ENCODE data around the gene P4HB.

P4HB gene

DNA sequence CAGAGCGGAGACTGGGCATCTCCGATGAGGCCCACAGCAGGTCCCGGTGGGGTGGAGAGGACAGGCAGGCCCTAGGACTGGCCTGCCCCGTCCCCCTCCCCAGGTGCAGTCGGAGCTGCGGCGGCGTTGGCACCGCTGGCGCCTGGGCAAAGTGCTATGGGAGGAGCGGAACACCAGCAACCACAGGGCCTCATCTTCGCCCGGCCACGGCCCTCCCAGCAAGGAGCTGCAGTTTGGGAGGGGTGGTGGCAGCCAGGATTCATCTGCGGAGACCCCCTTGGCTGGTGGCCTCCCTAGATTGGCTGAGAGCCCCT is 47.0 kb downstream of the P4HB start:
- no peak for DNase-seq (ENCODE audit: extremely low read depth in 1 of 2, low read depth in 1 of 2)

DNA sequence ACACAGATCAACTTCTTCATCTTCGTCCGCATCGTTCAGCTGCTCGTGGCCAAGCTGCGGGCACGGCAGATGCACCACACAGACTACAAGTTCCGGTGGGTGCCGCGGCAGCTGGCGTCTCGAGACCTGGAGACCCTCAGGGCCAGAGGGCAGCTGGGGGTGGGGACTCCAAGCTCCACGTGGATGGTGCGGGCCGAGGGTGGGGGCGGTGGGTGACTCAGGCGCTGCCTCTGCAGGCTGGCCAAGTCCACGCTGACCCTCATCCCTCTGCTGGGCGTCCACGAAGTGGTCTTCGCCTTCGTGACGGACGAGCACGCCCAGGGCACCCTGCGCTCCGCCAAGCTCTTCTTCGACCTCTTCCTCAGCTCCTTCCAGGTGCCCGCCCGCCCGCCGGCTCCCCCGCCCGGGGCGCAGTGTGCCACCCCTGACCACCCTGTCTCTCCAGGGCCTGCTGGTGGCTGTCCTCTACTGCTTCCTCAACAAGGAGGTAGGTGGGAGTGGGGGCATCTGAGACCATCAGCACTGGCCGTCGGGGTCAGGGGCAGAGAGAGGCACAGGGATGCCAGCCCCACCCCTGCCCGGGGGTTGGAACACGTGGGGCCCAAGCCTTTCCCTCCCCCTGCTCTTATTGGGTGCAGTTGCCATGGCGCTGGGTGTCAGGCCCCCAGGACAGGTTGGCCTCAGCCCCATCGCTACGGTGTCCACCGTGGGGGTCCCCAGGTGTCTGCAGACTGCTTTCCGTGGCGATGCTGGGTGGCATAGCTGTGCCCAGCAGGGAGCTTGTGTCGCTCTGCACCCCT is 47.6 kb downstream of the P4HB start:
- DNase-seq (ENCODE audit: extremely low read depth in 1 of 2, low read depth in 1 of 2) = no peak

DNA sequence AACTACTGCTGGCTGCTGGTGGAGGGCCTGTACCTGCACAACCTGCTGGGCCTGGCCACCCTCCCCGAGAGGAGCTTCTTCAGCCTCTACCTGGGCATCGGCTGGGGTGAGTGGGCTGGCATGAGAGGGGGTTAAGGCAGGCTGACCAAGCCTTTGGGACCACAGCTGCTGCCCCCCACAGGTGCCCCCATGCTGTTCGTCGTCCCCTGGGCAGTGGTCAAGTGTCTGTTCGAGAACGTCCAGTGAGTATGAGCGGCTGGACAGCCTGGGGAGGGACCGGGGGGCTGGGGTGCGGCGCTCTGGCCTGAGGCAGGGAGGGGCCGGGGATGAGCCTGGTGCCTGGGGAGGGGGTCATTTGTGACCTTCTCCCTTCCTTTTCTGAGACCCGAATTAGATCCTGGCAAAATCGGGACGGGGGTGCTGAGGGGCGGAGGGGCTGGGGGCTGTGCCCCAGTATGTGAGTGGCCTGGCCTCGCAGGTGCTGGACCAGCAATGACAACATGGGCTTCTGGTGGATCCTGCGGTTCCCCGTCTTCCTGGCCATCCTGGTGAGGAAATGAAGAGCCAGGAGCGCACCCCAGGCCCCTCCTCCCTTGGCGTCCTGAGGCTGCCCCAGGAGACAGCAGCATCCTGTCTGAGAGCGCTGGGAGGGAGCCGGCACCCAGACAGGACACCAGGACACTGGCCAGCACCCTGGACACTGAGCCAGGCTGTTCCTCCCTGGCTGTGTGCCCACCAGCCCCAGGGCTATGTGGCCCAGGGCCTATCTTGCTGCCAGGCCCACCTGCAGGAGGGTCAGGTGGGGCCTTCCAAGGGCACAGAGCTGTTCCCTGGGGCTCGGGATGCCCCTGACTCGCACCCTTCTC is 48.4 kb downstream of the P4HB start:
- no peak for DNase-seq (ENCODE audit: extremely low read depth in 1 of 2, low read depth in 1 of 2)

DNA sequence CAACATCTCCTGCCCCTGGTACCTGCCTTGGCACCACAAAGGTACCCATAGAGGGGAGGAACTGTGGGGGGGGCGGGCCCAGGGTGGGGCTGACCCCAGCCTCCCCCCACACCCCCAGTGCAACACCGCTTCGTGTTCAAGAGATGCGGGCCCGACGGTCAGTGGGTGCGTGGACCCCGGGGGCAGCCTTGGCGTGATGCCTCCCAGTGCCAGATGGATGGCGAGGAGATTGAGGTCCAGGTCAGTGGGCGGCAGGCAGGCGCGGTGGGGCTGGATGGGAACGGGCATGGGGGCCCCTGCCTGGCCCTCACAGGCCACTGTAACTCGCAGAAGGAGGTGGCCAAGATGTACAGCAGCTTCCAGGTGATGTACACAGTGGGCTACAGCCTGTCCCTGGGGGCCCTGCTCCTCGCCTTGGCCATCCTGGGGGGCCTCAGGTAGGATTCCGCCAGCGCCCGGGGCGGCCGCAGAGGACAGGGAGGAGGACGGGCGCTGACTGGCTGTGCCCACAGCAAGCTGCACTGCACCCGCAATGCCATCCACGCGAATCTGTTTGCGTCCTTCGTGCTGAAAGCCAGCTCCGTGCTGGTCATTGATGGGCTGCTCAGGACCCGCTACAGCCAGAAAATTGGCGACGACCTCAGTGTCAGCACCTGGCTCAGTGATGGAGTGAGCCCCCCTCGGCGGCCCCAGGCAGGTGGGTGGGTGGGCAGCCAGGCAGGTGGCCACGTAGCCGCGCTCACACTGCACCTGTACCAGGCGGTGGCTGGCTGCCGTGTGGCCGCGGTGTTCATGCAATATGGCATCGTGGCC is 49.2 kb downstream of the P4HB start:
- DNase-seq (ENCODE audit: extremely low read depth in 1 of 2, low read depth in 1 of 2) = no peak

DNA sequence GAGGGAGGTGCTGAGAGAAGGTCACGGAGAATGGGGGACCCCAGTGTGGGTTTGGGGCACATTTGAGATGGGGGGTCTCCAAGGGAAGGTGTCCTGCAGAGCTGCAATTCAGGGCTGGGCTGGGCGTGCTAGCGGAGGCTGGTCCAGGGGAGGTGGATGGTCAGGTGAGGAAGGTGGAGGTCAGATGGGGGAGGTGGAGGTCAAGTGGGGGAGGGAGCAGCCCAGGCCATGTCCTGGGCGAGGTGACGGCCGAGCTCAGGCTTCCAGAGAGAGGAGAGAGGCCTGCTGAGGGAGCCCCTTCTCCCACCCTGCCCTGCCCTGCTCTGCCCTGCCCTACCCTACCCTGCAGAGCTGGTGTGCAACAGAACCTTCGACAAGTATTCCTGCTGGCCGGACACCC is 49.9 kb downstream of the P4HB start:
- DNase-seq (ENCODE audit: extremely low read depth in 1 of 2, low read depth in 1 of 2) = no peak

DNA sequence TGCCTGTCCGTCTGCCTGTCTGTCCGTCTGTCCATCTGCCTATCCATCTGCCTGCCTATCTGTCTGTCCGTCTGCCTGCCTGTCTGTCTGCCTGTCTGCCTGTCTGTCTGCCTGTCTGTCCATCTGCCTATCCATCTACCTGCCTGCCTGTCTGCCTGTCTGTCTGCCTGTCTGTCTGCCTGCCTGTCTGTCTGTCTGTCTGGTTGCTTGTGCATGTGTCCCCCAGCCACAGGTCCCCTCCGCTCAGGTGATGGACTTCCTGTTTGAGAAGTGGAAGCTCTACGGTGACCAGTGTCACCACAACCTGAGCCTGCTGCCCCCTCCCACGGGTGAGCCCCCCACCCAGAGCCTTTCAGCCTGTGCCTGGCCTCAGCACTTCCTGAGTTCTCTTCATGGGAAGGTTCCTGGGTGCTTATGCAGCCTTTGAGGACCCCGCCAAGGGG is 50.8 kb downstream of the P4HB start:
- DNase-seq (ENCODE audit: extremely low read depth in 1 of 2, low read depth in 1 of 2) = no peak

DNA sequence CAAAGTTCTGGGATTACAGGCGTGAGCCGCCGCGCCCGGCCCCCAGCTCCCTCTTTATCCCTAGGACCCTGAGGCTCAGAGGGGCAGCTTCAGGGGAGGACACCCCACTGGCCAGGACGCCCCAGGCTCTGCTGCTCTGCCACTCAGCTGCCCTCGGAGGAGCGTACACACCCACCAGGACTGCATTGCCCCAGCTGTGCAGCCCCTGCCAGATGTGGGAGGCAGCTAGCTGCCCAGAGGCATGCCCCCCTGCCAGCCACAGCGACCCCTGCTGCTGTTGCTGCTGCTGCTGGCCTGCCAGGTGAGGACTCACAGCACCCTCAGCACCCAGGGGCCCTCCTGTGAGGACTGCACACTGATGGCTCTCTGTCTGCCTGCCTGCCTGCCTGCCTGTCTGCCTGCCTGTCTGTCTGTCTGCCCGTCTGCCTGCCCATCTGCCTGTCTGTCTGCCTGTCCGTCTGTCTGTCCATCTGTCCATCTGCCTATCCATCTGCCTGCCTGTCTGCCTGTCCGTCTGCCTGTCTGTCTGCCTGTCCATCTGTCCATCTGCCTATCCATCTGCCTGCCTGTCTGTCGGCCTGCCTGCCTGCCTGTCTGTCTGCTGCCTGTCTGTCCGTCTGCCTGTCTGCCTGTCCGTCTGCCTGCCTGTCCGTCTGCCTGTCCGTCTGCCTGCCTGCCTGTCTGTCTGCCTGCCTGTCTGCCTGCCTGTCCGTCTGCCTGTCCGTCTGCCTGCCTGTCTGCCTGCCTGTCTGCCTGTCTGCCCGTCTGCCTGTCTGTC is 51.4 kb downstream of the P4HB start:
- DNase-seq (ENCODE audit: extremely low read depth in 1 of 2, low read depth in 1 of 2) = no peak

DNA sequence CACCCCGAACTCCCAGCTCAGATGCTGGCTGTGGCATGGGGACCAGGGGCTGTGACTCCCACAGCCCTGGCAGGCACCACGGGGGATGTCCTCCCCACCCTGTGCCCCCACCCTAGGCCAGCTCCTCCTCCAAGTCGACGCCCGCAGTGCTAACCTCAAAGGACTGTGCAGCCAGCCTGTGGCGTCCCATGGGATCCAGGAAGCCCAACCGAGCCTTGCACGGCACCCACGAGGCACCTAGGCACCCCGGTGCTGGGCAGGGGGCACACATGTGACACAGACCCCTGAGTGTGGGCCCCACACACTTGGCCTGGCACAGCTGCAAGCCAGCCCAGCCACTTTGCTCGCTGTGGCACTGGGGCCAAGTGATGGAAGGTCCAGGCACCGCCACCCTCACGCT is 52.5 kb downstream of the P4HB start:
- DNase-seq (ENCODE audit: extremely low read depth in 1 of 2, low read depth in 1 of 2) = no peak

DNA sequence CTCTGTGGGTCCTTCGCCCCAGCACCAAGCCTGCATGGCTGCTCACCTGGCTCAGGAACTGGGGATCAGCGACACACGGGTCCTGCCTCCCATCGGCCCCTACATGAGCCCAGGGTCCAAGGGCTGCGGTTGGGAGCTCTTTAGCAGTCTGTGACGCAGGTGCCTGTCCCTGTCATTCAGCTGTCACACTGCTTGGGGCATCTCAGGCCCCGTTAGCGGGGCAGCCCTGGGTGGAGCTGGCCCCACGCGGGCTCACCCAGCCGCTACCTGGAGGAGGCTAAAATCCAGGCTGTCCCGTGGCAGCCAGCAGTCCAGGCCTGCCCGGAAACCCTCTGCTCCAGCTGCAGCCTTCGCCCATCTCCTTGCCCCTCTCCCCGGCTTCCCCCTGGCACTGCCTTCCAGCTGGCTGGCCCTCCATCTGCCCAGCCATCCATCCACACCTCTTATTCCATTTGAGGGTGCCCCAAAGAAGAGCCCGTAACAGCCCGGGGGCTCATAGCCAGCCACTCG is 53.1 kb downstream of the P4HB start:
- no peak for DNase-seq (ENCODE audit: extremely low read depth in 1 of 2, low read depth in 1 of 2)

DNA sequence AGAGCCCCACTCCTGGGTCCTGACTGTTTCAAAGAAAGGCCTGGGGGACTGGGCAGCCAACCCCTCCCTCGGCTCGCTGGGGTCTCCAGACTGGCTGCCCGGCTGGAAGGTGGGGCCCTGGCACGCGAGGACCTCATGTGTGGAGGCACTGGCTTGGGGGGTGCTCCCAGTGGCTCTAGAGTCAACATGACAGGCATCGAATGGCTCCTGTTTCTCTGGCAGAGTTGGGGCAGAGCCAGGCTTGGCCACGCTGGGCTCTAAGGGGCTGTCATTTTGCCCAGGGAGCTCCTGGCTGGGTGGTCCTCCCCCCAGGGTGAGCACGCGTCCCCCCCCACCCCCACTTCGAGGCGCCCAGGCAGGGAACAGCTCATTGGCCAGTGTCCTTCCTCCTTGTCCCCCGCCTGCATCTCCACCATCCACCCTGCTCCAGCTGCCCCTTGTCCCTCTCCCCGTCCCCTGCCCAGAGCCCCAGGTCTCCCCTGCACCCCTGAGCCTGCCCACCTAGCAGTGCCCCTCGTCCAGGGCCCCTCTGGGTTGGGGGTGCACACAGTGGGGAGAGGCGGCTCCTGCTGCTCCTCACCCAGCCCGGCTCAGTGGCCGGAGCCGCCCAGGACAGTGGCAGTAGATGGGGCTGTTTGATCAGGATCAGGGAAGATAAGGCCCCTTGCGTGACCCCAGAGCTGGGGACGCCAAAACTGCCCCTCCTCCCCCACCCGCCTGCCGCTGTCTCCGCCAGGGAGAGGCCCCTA is 53.7 kb downstream of the P4HB start:
- no peak for DNase-seq (ENCODE audit: extremely low read depth in 1 of 2, low read depth in 1 of 2)

DNA sequence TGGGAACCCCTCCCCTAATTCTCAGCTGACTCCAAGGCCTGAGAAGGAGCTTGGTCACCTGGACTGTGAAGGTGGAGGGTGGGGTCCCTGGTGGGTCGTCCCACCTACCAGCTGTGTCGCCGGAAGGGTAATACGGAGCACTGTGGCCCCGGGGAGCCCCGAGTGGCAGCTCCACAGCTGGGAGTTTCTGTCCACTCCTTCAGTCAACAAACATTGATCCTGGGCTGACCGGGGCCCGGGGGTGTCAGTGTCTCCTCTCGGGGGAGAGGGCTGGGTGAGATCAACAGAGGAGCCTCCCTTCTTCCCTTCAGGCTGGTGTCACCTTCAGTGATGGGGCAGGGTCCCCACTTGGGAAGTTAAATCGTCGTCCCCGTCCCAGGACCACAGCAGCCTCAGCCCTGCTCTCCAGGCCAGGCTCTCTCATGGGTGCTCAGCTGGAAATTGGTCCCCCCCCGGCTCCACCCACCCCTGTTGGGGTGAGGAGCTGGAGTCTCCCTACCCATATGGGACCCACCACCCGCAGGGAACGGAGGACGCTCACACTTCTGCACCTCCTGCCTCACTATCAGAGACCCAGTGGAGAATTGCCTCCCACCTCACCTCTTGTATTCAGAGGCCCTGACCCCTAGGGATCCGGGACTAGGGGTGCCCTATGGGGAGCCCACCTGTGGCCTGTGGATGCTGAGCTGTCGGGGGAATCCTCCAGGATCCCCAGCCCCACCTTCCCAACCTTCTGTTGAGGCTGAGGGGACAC is 54.5 kb downstream of the P4HB start:
- DNase-seq (ENCODE audit: extremely low read depth in 1 of 2, low read depth in 1 of 2) = no peak

DNA sequence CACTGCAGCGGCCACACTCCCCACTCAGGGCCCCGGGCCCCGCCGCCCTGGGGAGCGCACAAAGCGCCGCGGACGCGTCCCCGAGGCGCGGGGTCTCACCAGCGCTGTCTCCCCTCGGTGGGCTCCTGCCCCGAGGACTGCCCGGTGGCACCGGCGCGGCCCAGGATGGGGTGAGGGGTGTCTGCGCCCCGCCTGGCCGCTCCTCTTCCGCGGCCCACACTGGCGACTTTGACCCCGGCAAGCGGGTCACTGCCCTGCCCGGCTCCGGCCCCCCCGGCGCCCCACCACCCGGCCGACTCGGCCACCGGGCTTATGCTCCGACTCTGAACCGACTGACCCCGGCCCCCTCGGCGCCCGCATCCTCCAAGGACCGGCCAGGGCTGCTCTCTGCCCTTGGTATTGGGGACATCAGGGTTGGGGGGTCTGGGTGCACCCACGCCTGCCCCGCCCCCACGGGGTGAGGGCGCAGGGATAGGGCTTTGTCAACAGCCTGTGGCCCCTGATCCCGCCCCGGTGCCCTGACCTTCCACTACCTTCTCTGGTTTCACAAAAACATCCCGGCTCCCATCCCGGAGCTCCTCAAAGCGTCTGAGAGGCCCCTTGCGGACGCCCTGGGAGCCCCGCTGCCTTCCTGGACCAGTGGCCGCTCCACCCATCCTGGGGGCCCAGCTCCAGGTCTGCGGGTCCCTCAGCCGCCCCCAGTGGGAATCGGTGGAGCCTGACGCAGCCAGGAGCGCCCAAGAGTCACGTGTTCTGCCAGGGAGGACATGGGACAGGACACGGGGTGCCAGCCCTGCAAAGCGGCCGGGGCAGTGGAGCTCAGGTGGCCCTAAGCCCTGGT is 55.6 kb downstream of the P4HB start:
- no peak for DNase-seq (ENCODE audit: extremely low read depth in 1 of 2, low read depth in 1 of 2)

DNA sequence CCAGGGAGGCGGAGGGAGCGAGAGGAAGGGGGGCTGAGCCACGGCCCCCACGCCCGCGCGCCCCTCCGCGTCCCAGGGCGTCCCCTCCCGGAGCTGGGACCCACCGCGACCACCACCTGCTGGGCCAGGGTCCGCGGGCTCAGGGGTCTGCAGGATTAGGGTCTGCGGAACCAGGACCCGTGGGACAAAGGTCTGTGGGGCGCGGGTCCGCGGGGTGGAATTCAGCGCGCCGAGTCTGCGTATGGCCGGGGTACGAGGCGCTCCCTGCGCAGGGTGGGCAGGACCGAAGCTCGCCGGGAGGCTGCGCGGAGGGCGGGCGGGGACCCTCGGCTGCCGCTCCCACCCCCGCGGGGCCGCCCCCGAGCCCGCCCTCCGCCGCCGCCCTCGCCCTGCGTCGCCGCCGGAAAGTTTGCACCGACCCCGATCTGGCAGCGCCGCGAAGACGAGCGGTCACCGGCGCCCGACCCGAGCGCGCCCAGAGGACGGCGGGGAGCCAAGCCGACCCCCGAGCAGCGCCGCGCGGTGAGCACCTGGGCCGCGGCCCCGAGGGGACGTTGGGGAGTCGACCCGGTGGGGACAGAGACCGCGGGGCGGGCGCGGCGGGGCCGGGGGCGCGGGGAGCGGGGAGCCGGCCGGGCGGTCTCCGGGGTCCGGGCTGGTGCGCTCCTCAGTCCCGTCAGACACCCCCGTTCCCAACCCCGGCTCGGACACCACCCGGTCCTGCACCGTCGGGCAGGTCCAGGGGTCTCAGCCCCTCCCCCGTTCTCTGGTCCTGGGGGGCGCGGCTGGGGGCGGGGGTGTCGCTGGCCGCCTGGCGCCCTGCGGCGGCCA is 56.4 kb downstream of the P4HB start, which contains the start of gene GCGR:
Gene GCGR, plus strand, starts transcription at position 423 of the 831 bp plus-strand sequence. CDS start 4,869 bp downstream, outside the sequence.
- DNase-seq (ENCODE audit: extremely low read depth in 1 of 2, low read depth in 1 of 2) = no peak

DNA sequence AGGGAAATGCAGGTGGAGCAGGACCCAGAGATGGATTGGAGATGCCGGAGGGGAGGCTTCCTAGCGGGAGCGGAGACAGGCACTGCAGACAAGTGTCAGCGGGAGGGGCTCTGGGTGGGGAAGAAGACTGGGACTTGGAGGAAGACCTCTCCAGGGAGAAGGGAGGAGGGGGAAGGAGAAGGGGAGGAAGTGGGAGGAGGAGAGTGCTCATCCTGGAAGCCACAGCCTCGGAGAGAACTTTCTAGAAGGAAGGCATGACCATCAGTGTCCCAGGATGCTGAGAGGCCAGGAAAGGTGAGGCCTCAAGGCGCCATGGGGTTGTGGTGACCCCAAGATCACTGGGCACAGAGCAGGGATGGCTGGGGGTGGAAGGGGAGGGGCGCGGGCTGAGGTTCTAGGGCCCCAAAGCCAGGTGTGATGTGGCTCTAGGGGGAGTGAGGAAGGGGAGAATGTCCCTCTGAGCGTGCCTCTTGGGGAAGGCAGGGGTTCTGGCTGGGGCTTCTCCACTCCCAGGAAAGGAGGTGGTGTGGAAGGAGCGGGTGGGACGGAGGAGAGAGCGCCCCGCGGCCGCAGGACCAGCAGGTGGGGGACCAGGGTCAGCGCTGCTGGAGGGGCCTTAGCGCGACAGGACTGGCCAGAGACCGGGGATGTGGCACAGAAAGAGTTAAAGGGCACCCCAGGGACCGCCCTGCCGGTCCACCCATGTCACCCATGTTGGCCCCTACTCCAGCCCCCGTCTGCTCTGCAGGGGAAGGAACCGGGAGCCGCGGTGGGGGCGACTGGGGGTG is 57.3 kb downstream of the P4HB start:
- no peak for DNase-seq (ENCODE audit: extremely low read depth in 1 of 2, low read depth in 1 of 2)

DNA sequence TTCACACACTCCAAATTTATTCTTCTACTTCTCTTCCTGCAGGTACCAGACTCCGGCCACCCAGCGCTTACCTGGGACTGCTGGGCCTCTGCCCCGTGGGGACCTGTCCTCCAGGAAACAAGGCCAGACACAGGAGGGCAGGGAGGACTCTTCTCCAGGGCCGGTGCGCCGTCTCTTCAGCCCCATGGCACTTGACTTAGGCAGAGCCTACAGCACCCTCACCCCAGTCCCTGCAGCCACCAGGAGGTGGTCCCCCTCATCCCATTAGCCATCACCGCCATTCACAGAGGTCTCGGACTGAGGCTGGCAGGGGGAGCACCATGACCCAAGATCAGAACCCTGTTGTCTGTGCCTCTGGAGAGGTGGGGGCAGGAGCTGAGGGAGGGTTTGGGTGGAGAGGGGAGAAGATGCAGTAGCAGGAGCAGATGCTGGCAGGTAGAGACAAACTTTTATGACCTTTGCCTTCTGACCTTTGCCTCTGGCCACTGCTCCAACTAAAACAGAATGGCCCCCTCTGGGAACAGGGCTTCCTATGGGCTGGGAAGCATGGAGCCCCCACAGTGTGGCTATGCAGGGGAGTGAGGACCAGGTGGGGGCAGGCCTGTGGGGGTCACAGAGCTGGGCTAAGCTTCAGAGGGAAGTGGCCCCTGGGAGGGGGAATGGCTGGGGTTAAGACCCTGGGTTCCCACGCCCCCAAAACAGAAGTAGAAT is 58.1 kb downstream of the P4HB start:
- no peak for DNase-seq (ENCODE audit: extremely low read depth in 1 of 2, low read depth in 1 of 2)

DNA sequence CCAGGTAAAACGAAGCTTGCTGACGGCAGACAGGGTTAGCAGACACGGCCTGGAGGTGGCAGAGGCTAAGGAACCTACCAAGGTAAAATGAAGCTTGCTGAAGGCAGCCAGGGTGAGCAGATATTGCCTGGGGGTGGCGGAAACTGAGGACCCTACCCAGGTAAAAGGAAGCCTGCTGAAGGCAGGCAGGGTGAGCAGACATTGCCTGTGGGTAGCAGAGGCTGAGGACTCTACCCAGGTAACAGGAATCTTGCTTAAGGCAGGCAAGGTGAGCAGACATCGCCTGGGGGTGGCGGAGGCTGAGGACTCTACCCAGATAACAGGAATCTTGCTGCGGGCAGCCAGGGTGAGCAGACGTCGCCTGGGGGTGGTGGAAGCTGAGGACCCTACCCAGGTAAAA is 59.0 kb downstream of the P4HB start:
- DNase-seq (ENCODE audit: extremely low read depth in 1 of 2, low read depth in 1 of 2) = no peak

All from stimulated activated CD8-positive, alpha-beta memory T cell treated with anti-CD3 and anti-CD28 coated beads, Interleukin-7, amount 100 ng/mL, for 48 hours (primary cell).